OCI-LY1 (cell line): ENCODE results near the gene ARHGEF11.

Experiments
- EZH2 ChIP-seq: fragments of 200-600 bp; sonication (generic), shearing (Covaris generic); IDR thresholded peaks from 2 replicates; pipeline ENCODE4 v1.8.0; 2017; ENCODE audit warnings: borderline replicate concordance, mixed run types, mild to moderate bottlenecking, antibody characterized with exemption, low read length, moderate library complexity, mixed read lengths
- TF ChIP-seq, protein P1 (sequence below): fragments of 200-600 bp; sonication (generic), shearing (Covaris generic); IDR thresholded peaks from 2 replicates; pipeline ENCODE4 v1.5.1; 2017; ENCODE audit warnings: mild to moderate bottlenecking, antibody characterized with exemption, low read length, moderate library complexity, mixed read lengths

DNA sequence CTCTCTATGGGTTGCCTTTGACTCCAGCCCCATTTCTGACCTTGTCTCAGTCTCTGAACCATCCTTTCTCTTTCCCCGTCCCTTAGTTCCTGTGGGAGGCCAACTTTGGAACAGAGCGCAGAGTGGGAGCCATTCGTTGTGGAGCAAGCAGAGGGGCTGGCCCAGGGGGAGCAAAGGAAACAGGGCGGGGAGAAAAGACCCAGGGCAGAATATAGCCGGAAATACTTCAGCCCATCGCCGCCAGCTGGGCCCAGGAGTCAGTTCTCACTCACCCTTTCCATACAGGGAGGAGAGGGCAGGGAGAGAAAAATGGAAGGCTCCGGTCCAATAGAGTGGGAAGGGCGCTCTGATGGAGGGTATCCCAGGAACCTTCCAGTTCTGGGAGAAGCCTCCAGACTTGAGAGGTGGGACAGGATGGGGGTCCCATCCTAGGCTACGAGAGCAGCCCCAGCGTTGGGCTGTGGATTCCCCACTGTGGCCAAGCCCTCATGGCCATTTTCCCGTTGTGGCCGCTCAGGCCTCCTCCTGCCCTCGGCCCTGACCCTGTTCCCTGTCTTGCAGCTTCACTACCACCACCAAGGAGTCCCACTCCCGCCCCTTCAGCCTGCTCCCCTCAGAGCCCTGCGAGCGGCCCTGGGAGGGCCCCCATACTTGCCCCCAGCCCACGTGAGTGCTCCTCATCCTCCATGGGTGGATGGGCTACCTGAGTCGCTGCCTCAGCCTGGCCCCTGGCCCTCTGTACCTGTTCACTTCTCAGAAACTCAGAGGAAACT is 141.2 kb downstream of the ARHGEF11 start:
- TF ChIP-seq, protein P1, sequence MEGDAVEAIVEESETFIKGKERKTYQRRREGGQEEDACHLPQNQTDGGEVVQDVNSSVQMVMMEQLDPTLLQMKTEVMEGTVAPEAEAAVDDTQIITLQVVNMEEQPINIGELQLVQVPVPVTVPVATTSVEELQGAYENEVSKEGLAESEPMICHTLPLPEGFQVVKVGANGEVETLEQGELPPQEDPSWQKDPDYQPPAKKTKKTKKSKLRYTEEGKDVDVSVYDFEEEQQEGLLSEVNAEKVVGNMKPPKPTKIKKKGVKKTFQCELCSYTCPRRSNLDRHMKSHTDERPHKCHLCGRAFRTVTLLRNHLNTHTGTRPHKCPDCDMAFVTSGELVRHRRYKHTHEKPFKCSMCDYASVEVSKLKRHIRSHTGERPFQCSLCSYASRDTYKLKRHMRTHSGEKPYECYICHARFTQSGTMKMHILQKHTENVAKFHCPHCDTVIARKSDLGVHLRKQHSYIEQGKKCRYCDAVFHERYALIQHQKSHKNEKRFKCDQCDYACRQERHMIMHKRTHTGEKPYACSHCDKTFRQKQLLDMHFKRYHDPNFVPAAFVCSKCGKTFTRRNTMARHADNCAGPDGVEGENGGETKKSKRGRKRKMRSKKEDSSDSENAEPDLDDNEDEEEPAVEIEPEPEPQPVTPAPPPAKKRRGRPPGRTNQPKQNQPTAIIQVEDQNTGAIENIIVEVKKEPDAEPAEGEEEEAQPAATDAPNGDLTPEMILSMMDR = no peak
- no peak for TF ChIP-seq EZH2
